MM.1S (cell line): ENCODE data around the gene PITRM1.

Experiments
- CTCF ChIP-seq: fragments of 300-600 bp; sonication (generic); IDR thresholded peaks from 2 replicates; pipeline ENCODE4 v1.5.1; 2016; ENCODE audit warnings: antibody characterized with exemption, low read length, mixed read lengths
- EZH2 ChIP-seq: fragments of 300-600 bp; sonication (generic); optimal IDR thresholded peaks from 2 replicates; pipeline ENCODE3; 2017; ENCODE audit warnings: low read depth, mild to moderate bottlenecking, antibody characterized with exemption, low read length, mixed read lengths

- TF ChIP-seq CTCF (no peak), EZH2 (no peak)
Measured at GRCh38 chr10:3165196-3165595, 7.4 kb downstream of the PITRM1 start.
